HG02610 (cell line): ENCODE data around the gene KAT6B.
A peak's percentile ranks its signal among the peaks of the same experiment; 100 is the strongest.

Source experiments
- ATAC-seq: cut with Tn5 transposase; IDR thresholded peaks from one replicate; pipeline ENCODE4 v1.9.1; 2021; ENCODE audit warnings: mild to moderate bottlenecking, moderate library complexity; ENCODE audit not compliant: unreplicated experiment

The KAT6B gene

DNA sequence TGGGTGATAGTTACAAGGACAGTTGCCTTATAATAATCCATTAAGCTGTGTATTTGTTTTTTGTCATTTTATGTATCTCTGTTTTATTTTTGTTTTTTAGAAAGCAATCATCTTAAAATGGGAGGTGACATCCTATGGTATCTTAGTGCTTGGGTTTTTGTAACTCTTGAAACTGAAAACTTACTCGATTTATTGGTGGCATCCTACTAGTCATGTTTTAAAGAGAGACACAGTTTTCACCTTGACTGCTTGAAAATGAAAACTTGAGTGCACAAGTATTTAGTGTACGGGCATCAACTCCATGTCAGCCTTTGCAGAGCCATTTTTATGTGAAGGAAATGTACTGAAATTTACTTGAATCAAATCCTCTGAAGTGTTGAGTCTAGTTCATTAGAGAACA lies 181.2 kb downstream of the KAT6B start:
- no peak for ATAC-seq

DNA sequence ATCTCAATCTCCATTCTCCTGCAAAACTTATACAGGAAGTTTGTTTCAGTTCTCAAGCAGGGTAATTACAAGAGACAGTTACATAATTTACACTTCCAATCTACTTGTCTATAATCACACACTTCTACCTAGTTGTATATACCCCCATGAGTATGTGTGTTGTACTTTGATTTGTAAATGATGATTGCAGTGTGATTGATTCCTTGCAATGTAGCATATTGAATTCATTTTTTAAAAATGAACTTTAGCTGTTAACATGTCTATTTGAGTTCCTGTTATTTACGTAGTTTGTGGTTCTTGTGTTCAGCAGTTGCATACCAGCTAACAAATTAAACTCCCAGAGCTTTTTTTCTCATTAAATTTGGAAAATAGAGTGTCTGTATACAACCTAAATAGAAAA lies 182.6 kb downstream of the KAT6B start:
- no peak for ATAC-seq

DNA sequence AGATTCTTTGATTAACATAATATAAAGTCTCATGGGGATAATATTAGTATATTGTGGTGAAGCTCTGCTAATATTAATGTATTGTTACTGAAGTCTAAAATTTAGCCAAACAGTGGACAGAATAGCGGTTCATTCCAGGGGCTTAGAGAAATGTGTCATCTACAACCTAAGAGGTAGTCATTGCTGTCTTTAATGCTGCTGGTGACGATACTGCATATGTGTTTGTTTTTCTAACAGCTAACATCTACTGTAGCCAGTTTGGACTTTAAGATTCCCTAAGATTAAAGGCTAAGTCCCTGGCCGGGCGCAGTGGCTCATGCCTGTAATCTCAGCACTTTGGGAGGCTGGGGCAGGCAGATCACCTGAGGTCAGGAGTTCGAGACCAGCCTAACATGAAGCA lies 183.0 kb downstream of the KAT6B start:
- ATAC-seq: no peak

DNA sequence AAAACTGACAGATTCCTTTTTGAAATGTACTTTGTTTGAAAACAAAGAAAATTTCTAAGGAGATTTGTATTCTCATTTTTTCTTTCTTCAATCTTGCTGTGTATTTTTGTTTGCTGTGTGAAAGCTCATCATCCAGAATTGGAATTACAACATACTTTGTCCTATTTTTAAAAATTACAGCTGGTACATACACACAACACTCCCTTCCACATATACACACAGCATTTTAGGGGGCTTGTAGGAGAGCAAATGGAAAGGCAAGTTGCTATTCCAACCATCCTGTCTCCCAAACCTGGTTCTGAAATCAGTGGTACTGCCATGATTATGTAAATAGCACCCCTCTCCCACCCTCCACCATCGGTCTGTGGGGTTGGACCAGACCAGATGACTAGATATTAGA lies 184.0 kb downstream of the KAT6B start:
- ATAC-seq: no peak

DNA sequence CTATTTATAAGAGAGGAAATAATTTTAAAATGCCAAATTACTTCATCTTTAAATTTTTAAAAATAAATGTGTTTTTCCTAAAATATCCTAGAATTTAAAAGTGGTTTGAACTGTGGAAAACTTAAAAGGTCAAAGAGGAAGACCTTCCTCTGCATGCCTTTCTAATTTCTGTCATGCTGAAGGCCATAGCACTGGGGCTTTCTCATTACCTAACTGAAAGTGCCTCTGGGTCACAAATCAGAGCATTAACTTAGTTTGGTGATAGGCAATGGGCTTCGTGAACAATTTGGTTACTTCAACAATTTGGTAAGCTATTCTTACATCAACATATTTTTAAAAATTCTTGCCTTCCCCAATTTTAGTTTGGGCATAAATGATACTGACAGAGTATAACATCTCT lies 184.8 kb downstream of the KAT6B start:
- no peak for ATAC-seq

DNA sequence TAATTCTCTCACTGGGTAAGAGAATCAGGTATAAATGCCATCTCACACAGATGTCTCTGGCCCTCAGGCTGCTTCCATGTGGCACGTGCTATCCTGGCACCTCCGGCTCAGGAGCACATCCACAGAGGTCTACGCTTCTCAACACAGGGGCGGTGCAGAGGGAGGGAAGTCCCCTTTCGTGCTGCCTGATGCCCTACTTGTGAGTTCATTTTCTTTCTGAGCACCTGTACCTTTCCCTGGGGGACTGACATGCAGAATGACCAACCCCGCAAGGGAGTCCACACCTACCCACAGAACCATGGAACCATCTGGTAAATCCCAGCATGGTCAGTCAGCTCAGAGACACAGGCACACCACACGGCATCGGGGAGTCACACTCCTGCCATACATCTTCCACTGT lies 186.1 kb downstream of the KAT6B start:
- ATAC-seq: peak; percentile 51

DNA sequence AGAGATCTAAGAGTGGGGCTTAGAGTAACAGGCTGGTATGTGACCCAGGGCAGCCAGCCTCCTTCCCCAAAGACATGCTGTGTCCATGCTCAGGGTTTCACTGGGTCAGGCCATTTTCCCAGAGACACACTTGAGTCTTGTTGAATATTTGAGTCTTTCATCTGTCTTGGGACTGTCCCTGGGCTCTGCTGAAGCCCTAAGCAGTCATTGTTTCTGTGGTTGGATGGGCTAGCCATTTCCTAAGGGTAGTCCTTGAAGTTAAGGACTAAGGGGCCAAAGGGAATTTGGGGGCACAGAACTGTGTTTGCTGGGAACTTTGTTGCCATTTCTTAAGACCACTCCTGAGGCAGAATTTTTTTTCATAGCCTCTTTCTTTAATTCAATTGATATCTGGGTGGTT lies 186.6 kb downstream of the KAT6B start:
- peak; percentile 23 for ATAC-seq

DNA sequence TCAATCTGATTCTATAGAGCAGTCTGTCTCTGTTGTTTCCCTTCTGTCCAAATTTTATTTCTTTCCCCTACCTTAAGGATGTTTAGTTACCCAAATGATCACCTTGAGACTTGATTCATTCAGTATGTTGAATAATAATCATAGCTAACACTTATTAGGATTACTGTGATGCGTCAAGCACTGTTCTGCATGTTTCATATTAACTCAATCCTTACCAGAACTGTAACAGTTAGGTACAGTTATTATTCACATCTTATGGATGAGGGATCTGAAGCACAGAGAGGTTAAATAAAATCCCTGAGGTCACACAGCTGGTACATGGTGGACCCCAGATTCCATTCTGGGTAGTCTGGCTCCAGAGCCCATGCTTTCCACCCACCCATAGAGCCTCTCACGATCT lies 187.1 kb downstream of the KAT6B start:
- peak; percentile 34 for ATAC-seq

DNA sequence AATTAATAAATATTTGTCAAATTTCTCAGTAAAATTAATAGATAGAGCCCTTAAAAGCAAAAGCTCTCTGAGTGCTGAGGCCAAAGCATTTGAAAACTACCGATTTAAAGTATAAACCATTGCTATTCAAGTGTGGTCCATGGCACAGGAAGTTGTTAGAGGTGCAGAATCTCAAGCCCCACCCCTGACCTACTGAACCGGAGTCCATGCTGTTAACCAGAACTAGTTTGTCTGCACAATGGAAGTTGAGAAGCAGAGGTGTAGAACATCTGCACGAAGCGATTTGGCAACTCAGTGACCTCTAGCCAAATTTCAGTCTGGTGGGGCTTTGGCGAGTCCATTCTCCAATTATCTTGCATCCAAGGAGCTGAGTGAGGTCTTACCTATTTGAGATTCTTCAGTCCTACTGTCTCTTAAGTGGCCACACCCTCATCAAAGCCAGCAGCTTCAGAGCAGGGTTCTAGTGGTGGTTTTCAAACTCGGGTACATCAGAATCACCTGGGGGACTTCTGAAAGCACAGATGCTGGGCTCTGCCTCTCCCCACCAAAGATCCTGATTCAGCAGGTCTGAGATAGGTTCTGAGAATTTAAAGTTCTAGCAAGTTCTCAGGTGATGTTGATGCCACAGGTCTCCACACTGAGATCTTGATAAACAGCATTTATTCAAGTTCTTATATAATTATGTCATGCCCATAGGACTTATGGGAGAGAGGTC lies 188.3 kb downstream of the KAT6B start:
- no peak for ATAC-seq

DNA sequence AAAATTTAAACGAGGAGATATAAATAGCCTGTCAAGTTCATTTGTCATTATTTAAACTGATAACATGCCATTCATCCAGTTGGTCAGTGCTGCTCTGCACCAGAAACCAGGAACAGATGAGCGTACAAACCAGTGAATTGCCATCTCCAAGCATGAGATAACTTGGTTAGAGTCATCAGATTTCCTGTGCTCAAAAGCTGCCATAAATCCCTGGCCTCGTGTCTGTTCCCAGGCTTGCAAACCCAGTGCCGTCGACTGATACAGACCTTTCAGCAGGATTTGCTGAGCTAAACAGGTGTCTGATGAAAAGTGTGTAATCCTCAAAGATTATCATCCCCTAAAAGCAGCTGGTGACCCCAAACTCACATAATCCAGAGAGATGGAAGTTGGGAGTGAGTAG lies 189.0 kb downstream of the KAT6B start:
- ATAC-seq: no peak

DNA sequence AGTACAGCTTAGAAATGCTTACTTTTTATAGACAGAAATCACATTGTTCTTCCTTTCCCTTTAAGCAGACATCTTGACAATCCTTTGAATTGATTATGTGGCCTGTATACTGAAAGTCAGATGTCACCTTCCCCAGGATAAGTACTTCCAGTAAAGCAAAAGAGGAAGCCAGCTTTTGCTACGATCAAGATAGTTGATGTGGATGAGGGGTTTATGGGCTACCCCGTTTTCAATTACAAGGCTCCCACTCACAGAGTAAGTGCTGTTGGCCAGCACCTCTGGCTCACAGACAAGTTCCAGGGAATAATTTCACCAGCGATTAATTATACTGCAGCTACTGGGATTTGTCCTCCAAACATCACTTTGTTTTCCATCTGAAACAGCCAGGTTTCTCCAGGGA lies 189.9 kb downstream of the KAT6B start:
- no peak for ATAC-seq

DNA sequence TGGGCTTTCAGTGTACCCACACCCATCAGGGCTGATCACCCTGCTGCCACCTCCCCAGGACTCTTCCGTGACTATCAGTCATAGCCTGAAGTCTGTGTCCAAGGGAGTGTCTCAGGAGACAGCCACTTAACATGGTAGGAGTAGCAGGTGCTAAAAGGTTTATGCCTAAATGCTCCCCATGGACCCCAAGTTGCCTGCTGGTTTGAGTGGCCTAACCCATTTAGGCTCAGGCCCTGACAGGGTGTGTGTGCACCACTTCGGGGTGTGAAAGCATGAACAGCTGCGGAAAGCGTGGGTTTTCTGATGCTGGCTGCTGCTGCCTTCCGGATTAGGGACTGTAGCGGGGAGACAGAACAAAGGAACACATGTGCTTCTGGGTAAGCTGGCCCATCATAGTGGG lies 191.9 kb downstream of the KAT6B start:
- ATAC-seq: no peak

DNA sequence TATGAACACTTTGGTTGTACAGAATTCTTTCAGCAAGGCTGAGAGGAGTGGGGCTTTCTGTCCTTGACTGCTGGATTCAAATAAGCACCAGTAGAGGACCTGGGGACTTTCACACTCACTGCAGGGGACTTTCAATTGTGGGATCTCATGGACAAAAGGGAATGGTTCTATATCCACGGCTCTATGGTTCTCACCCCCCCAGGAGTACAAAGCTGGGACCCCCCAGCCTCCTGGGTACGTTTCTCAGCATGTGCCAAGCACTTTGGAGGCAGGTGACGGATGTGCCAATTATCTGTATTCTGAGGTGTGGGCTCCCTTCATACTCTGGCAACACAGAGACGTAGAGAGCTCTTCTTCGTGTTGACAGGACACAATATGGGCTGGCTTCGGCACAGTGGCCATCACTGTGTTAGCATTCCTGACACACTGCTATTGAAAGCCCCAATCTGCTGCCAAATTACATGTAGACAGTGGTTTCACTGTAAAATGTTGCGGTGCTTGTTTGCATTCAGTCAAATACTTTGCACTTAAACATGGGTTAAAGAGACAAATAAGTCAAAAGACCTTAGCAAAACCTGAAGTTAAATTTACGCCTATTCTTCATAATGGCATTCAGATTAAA lies 192.4 kb downstream of the KAT6B start:
- ATAC-seq: no peak

DNA sequence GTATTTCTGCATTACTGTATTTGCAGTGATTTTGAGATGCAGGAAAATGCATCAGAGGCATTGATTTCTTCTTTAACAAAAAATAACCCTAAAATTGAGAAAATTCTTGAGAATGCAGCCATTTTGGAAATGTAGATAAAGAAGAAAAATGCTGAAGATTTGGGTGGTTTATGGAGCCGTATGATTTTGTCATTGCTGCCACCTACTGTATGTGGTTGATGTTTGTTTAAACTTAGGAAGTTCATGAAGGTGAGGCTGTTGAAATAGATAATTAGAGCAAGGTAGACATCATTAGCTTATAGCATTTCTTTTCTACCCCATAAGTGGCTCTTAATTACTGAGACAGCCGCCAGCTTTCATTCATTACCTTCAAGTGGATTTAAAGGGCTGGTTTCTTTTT lies 193.0 kb downstream of the KAT6B start:
- ATAC-seq: no peak

DNA sequence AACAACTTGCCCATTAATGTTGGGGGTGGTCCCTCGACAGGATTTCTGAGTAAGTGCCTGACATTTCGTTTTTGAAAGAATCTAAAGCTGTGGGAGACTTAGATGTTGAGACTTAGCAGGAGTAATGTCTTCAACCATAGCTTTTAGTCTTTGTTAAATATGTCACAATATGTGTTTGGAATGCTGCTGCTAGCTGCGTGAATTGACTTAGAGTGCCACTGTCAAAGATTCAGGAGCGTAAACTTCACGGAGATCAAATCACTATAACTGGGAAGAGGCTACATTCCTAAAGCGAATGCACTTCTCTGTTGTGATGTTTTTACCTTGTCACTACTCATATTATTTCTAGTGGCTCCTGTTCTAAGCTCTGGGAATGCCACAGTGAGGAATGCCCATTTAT lies 193.8 kb downstream of the KAT6B start:
- no peak for ATAC-seq

DNA sequence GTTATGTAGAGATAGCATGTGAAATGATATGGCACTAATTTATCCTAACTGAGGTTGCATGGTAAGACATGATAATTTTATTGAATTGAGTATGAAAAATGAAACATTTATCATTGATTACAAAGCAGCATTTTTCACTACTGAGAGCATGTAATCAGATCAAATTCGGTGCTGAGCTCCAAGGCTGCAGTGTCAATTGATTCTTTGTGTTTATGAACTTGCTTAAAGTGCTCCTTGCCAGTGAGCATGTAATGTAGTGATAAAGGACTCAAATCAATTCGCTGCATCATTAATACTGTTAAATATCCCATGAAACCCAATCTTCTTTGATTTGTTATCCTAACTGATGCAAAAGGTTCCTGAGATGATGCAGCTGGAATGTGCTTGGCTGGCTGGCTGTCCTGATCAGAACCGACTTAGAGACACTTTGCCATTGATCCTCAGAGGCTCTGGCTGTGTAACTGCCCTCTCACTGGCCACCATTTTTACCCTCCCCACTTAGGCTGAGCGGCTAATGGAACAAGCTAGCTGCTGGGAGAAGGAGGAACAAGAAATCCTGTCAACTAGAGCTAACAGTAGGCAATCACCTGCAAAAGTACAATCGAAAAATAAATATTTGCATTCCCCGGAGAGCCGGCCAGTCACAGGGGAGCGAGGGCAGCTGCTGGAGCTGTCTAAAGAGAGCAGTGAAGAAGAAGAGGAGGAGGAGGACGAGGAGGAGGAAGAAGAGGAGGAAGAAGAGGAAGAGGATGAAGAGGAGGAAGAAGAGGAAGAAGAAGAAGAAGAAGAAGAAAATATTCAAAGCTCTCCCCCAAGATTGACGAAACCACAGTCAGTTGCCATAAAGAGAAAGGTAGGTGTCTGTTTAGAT lies 195.2 kb downstream of the KAT6B start:
- ATAC-seq: no peak

DNA sequence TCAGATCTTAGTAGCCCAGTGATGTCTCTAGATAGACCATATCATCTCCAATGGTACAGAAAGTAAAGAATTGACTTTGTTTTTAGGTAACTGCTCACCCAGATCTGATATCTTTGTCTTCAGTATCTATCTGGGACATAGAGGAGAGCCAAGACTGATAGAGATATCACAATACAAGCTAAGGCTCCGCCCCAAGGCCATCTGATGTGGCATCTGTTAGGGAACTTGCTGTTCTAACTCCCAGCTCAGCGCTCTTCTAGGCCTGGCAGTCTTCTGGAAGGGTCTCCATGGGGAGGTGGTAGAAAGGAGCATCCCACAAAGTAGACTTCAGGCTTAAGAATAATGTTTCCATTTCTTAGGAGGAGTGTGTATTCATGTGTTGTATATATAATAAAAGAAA lies 196.7 kb downstream of the KAT6B start:
- no peak for ATAC-seq

DNA sequence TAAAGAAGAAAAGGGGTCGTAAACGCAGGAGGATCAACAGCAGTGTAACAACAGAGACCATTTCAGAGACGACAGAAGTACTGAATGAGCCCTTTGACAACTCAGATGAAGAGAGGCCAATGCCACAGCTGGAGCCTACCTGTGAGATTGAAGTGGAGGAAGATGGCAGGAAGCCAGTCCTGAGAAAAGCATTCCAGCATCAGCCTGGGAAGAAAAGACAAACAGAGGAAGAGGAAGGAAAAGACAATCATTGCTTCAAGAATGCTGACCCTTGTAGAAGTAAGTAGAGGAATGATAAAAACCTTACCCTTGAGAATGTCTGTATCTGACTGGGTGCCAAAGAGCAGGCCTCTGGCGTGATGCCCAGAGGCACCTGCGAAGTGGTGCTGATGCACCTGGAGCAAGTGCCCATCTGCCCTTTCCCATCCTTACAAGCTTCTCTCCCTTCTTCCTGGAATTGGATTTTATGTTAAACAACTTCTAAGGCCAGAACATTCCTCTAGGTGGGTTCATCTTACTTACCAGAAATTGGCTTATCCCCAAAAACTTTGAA lies 198.6 kb downstream of the KAT6B start:
- no peak for ATAC-seq

DNA sequence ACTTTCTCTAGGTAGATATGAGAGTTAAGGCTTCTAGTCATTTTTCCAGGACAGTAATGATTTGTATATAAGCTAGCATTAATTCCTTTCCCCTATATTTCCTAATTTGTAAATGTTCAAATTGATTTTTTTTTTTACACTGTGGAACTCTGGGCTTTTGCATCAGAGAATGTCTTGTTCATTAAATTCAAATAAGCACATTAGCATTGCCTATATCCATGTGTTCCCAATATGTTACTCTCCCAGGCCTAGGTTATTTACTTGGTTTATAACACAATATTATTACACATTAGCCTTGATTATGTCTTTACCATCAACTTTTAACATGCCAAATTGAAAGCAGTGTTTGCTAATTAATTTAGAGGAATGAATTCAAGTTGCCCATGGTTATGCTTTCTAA lies 201.6 kb downstream of the KAT6B start:
- no peak for ATAC-seq

DNA sequence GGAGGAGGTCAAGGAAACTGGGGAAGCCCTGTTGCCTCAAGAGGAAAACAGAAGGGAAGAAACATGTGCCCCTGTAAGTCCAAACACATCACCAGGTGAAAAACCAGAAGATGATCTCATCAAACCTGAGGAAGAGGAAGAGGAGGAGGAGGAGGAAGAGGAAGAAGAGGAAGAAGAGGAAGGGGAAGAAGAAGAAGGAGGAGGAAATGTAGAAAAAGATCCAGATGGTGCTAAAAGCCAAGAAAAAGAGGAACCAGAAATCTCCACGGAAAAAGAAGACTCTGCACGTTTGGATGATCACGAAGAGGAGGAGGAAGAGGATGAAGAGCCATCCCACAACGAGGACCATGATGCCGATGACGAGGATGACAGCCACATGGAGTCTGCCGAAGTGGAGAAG lies 202.3 kb downstream of the KAT6B start:
- no peak for ATAC-seq

DNA sequence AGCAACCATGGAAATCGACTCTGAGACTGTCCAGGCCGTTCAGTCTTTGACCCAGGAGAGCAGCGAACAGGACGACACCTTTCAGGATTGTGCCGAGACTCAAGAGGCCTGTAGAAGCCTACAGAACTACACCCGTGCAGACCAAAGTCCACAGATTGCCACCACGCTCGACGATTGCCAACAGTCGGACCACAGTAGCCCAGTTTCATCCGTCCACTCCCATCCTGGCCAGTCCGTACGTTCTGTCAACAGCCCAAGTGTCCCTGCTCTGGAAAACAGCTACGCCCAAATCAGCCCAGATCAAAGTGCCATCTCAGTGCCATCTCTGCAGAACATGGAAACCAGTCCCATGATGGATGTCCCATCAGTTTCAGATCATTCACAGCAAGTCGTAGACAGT lies 203.0 kb downstream of the KAT6B start:
- no peak for ATAC-seq

DNA sequence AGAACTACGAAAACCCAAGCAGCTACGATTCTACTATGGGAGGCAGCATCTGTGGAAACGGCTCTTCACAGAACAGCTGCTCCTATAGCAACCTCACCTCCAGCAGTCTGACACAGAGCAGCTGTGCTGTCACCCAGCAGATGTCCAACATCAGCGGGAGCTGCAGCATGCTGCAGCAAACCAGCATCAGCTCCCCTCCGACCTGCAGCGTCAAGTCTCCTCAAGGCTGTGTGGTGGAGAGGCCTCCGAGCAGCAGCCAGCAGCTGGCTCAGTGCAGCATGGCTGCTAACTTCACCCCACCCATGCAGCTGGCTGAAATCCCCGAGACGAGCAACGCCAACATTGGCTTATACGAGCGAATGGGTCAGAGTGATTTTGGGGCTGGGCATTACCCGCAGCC lies 203.5 kb downstream of the KAT6B start:
- no peak for ATAC-seq
